HCT116 (cell line): ENCODE measurements around the gene C1orf105. TPM values are rescaled to one million over a fixed set of nuclear protein-coding genes. Genes with fewer than 3 reads are reported as not detected.

Experiments used
- ATAC-seq: fragments of 200-7000 bp; cut with Tn5 transposase; 2 replicates; pipeline ENCODE4 v1.9.1; 2020; ENCODE audit warnings: mild to moderate bottlenecking, moderate library complexity
- BruUV-seq: library from RNA; stranded (reverse); fragments of 400-500 nt; replicated peaks from 2 replicates; lab custom pipeline; 2021; lab: Mats Ljungman, UMichigan
- CTCF ChIA-PET: fragments of 300-600 bp; sonication (Branson Sonifier 250); formaldehyde crosslinking; loops from one replicate; lab custom pipeline; 2021; ENCODE audit warnings: antibody characterized with exemption; lab: Charles Lee
- POLR2A ChIA-PET: fragments of 300-600, 350-600 bp; sonication (Branson Sonifier 250); formaldehyde crosslinking; loops from one replicate; lab custom pipeline; 2021; ENCODE audit warnings: antibody characterized with exemption; lab: Charles Lee
- RAD21 ChIA-PET, 2 experiments: fragments of 300-600 bp; sonication (Branson Sonifier 250); formaldehyde crosslinking; loops; one replicate each; lab custom pipeline; 2023; ENCODE audit warnings: low total read pairs in 2 of 2; ENCODE audit not compliant: uncharacterized antibody in 2 of 2, unreplicated experiment in 2 of 2, low non-redundant PET in 1 of 2; lab: Charles Lee
- DNase-seq: peaks from one replicate; pipeline ENCODE4 v3.0.0-alpha.2; 2010; ENCODE audit warnings: low read depth, low spot score
- H2AFZ ChIP-seq: fragments of 200-600 bp; shearing (Covaris generic), sonication (generic); 2 replicates; pipeline ENCODE4 v1.6.1; 2017; ENCODE audit warnings: low read depth, mixed run types, mixed read lengths, antibody characterized with exemption, low read length; ENCODE audit not compliant: poor library complexity, severe bottlenecking
- H3K27ac ChIP-seq: 2 replicates; pipeline ENCODE4 v1.5.1; 2012; ENCODE audit warnings: low read depth, low read length
- H3K27me3 ChIP-seq: fragments of 200-600 bp; sonication (generic); 2 replicates; pipeline ENCODE4 v1.6.1; 2016; ENCODE audit warnings: mixed run types, low read length, mixed read lengths; ENCODE audit not compliant: insufficient read depth
- H3K36me3 ChIP-seq, 2 experiments: fragments of 200-500 bp in 1 of 2; fragments of 200-600 bp in 1 of 2; sonication (Bioruptor generic) in 1 of 2; sonication (generic) in 1 of 2; 2 replicates each; pipeline versions ENCODE4 v1.5.1 to v1.6.1; 2014 to 2016; ENCODE audit warnings: low read length in 2 of 2, inconsistent platforms in 1 of 2, mixed read lengths in 1 of 2, mixed run types in 1 of 2; ENCODE audit not compliant: insufficient read depth in 2 of 2, control insufficient read depth in 1 of 2
- H3K4me1 ChIP-seq, 2 experiments: fragments of 200-600 bp in 1 of 2; sonication (generic) in 1 of 2; 2 replicates each; pipeline versions ENCODE4 v1.5.1 to v1.6.1; 2012 to 2017; ENCODE audit warnings: low read length in 2 of 2, inconsistent platforms in 1 of 2, mild to moderate bottlenecking in 1 of 2, mixed read lengths in 1 of 2, mixed run types in 1 of 2, moderate library complexity in 1 of 2; ENCODE audit not compliant: insufficient read depth in 2 of 2, control insufficient read depth in 1 of 2
- H3K4me2 ChIP-seq: fragments of 200-600 bp; sonication (generic); 2 replicates; pipeline ENCODE4 v1.6.1; 2017; ENCODE audit warnings: mixed run types, low read length, mixed read lengths
- H3K4me3 ChIP-seq, 2 experiments: fragments of 200-600 bp in 1 of 2; sonication (generic) in 1 of 2; replicated peaks in 1 of 2; 2 replicates each; pipeline ENCODE4 v1.5.1; 2011 to 2016; ENCODE audit warnings: low read length in 2 of 2, control low read depth in 1 of 2, low read depth in 1 of 2, mild to moderate bottlenecking in 1 of 2, mixed read lengths in 1 of 2, mixed run types in 1 of 2
- H3K79me2 ChIP-seq: fragments of 200-600 bp; sonication (generic); 2 replicates; pipeline ENCODE4 v1.6.1; 2017; ENCODE audit warnings: mild to moderate bottlenecking, mixed run types, low read length, moderate library complexity, mixed read lengths; ENCODE audit not compliant: insufficient read depth
- H3K9ac ChIP-seq: fragments of 200-600 bp; sonication (generic); 2 replicates; pipeline ENCODE4 v1.6.1; 2016; ENCODE audit warnings: low read length, mixed read lengths
- H3K9me2 ChIP-seq: fragments of 200-600 bp; sonication (generic), shearing (Covaris generic); 2 replicates; pipeline ENCODE4 v1.6.1; 2017; ENCODE audit warnings: mixed run types, mild to moderate bottlenecking, moderate library complexity; ENCODE audit not compliant: insufficient read depth
- H3K9me3 ChIP-seq, 2 experiments: fragments of 200-500 bp in 1 of 2; fragments of 200-600 bp in 1 of 2; sonication (Bioruptor generic) in 1 of 2; sonication (generic) in 1 of 2; 2 replicates each; pipeline ENCODE4 v1.6.1; 2014 to 2017; ENCODE audit warnings: low read length in 2 of 2, mixed read lengths in 2 of 2, inconsistent platforms in 1 of 2, low read depth in 1 of 2, mild to moderate bottlenecking in 1 of 2, mixed run types in 1 of 2, moderate library complexity in 1 of 2; ENCODE audit not compliant: control insufficient read depth in 1 of 2, insufficient read depth in 1 of 2
- H4K20me1 ChIP-seq: fragments of 200-600 bp; sonication (generic), shearing (Covaris generic); 2 replicates; pipeline ENCODE4 v1.6.1; 2017; ENCODE audit warnings: mixed run types, mild to moderate bottlenecking, moderate library complexity; ENCODE audit not compliant: insufficient read depth
- ATF3 ChIP-seq: IDR thresholded peaks from 2 replicates; pipeline ENCODE4 v1.6.1; 2012
- CBX3 ChIP-seq: IDR thresholded peaks from 2 replicates; pipeline ENCODE4 v1.6.1; 2012; ENCODE audit warnings: low read depth
- CEBPB ChIP-seq: IDR thresholded peaks from 2 replicates; pipeline ENCODE4 v1.6.1; 2012; ENCODE audit warnings: low read depth
- EGR1 ChIP-seq: IDR thresholded peaks from 2 replicates; pipeline ENCODE4 v1.6.1; 2012; ENCODE audit warnings: low read depth
- ELF1 ChIP-seq: IDR thresholded peaks from 2 replicates; pipeline ENCODE4 v1.6.1; 2012; ENCODE audit warnings: low read depth, borderline replicate concordance
- EZH2 ChIP-seq: fragments of 200-600 bp; sonication (generic); IDR thresholded peaks from 2 replicates; pipeline ENCODE4 v1.6.1; 2017; ENCODE audit warnings: antibody characterized with exemption, mixed run types
- EZH2phosphoT487 ChIP-seq: fragments of 200-600 bp; IDR thresholded peaks from 2 replicates; pipeline ENCODE4 v1.6.1; 2018; ENCODE audit warnings: antibody characterized with exemption, borderline replicate concordance
- FOSL1 ChIP-seq: IDR thresholded peaks from 2 replicates; pipeline ENCODE4 v1.6.1; 2012; ENCODE audit warnings: low read depth
- POLR2A ChIP-seq: IDR thresholded peaks from 2 replicates; pipeline ENCODE4 v1.7.0; 2011; ENCODE audit warnings: borderline replicate concordance; ENCODE audit not compliant: insufficient read depth, insufficient read length; ENCODE audit errors: extremely low read depth
- POLR2AphosphoS5 ChIP-seq: IDR thresholded peaks from 2 replicates; pipeline ENCODE4 v1.6.1; 2011; ENCODE audit warnings: mild to moderate bottlenecking, low read depth, low read length, moderate library complexity
- SP1 ChIP-seq: IDR thresholded peaks from 2 replicates; pipeline ENCODE4 v1.6.1; 2012; ENCODE audit warnings: low read depth
- SRF ChIP-seq: IDR thresholded peaks from 2 replicates; pipeline ENCODE4 v1.6.1; 2012; ENCODE audit warnings: low read depth
- TCF7L2 ChIP-seq: IDR thresholded peaks from 2 replicates; pipeline ENCODE4 v1.7.0; 2011; ENCODE audit warnings: borderline replicate concordance, inconsistent platforms; ENCODE audit not compliant: insufficient read depth, insufficient read length; ENCODE audit errors: extremely low read depth
- YY1 ChIP-seq: IDR thresholded peaks from 2 replicates; pipeline ENCODE4 v1.6.1; 2011; ENCODE audit warnings: low read length, low read depth, moderate library complexity, mild to moderate bottlenecking; ENCODE audit not compliant: insufficient replicate concordance; ENCODE audit errors: extremely low read depth
- ZBTB33 ChIP-seq: IDR thresholded peaks from 2 replicates; pipeline ENCODE4 v1.6.1; 2011; ENCODE audit warnings: mild to moderate bottlenecking, low read length, moderate library complexity; ENCODE audit not compliant: insufficient replicate concordance; ENCODE audit errors: extremely low read depth
- ZFX ChIP-seq: fragments of 450-650 bp; IDR thresholded peaks from 2 replicates; pipeline ENCODE4 v1.6.1; 2017
- ZNF274 ChIP-seq: fragments of 200-500 bp; sonication (Bioruptor generic); IDR thresholded peaks from 2 replicates; pipeline ENCODE4 v1.6.1; 2014; ENCODE audit warnings: mild to moderate bottlenecking, low read depth, low read length, inconsistent platforms
- intact Hi-C: fragments of 100-400 bp; cut with micrococcal nuclease; formaldehyde crosslinking; loops from 2 replicates; pipeline ENCODE4 v1.10.0; 2022
- total RNA-seq: library from RNA; stranded (reverse); gene quantifications from one replicate; pipeline ENCODE4 v1.2.1, GENCODE V29; 2021; ENCODE audit not compliant: unreplicated experiment
- TF ChIP-seq, protein P1 (sequence below): IDR thresholded peaks from 2 replicates; pipeline ENCODE4 v1.6.1; 2012
- TF ChIP-seq, protein P2 (sequence below): IDR thresholded peaks from 2 replicates; pipeline ENCODE4 v1.6.1; 2012; ENCODE audit warnings: low read depth

The C1orf105 gene
- total RNA-seq, 1 experiment from 2014 or later, result not detected

GRCh38 chr1:172378109-172378760 lies 42.2 kb upstream of the C1orf105 start:
- no peak overlapping the region for H3K27ac ChIP-seq
- H3K9ac ChIP-seq, result no peak overlapping the region
- H3K27me3 ChIP-seq, result no peaks in the 10 kb centered on the region
- no peak overlapping the region for H2AFZ ChIP-seq
- H3K4me3 ChIP-seq, result no peak overlapping the region
- H3K36me3 ChIP-seq, result no peaks in the 10 kb centered on the region
- no peaks in the 10 kb centered on the region for H3K4me1 ChIP-seq
- H3K79me2 ChIP-seq, result no peaks in the 10 kb centered on the region
- TF ChIP-seq POLR2A (no peak), ATF3 (no peak), SRF (no peak), SP1 (no peak), CBX3 (no peak), EZH2phosphoT487 (no peak), ELF1 (no peak), CEBPB (no peak), FOSL1 (no peak), ZBTB33 (no peak), ZNF274 (no peak), TCF7L2 (no peak), POLR2AphosphoS5 (no peak), EGR1 (no peak), EZH2 (no peak), YY1 (no peak), ZFX (no peak)
- TF ChIP-seq, protein P1, sequence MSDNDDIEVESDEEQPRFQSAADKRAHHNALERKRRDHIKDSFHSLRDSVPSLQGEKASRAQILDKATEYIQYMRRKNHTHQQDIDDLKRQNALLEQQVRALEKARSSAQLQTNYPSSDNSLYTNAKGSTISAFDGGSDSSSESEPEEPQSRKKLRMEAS, result no peak
- TF ChIP-seq, protein P2, sequence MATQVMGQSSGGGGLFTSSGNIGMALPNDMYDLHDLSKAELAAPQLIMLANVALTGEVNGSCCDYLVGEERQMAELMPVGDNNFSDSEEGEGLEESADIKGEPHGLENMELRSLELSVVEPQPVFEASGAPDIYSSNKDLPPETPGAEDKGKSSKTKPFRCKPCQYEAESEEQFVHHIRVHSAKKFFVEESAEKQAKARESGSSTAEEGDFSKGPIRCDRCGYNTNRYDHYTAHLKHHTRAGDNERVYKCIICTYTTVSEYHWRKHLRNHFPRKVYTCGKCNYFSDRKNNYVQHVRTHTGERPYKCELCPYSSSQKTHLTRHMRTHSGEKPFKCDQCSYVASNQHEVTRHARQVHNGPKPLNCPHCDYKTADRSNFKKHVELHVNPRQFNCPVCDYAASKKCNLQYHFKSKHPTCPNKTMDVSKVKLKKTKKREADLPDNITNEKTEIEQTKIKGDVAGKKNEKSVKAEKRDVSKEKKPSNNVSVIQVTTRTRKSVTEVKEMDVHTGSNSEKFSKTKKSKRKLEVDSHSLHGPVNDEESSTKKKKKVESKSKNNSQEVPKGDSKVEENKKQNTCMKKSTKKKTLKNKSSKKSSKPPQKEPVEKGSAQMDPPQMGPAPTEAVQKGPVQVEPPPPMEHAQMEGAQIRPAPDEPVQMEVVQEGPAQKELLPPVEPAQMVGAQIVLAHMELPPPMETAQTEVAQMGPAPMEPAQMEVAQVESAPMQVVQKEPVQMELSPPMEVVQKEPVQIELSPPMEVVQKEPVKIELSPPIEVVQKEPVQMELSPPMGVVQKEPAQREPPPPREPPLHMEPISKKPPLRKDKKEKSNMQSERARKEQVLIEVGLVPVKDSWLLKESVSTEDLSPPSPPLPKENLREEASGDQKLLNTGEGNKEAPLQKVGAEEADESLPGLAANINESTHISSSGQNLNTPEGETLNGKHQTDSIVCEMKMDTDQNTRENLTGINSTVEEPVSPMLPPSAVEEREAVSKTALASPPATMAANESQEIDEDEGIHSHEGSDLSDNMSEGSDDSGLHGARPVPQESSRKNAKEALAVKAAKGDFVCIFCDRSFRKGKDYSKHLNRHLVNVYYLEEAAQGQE, result no peak
- CTCF ChIA-PET, result interaction anchor here (0.9 kb wide), 1 partner anchor 21 kb away, joined by 3 read pairs; no protein-coding TSS in a partner anchor
- H3K9me2 ChIP-seq, result no peaks in the 10 kb centered on the region
- BruUV-seq, result no TSS peak
- intact Hi-C loops, result no loop called here
- no peaks in the 10 kb centered on the region for H3K9me3 ChIP-seq
- RAD21 ChIA-PET, result no interaction called here
- H3K4me2 ChIP-seq, result no peak overlapping the region
- no peak for DNase-seq
- no peaks in the 10 kb centered on the region for H4K20me1 ChIP-seq
- POLR2A ChIA-PET, result no interaction called here
- ATAC-seq, result no peak
